B cell (primary cell): ENCODE data around the gene ADGRB2. TPM values are rescaled to one million over a fixed set of nuclear protein-coding genes. Genes with fewer than 3 reads are reported as not detected.
"Not testable (repeated sequence)": the region's sequence is repeated elsewhere in the genome, so short reads cannot be mapped to it uniquely, and the experiment has no call there.

Source experiments
- ATAC-seq: fragments of 200-7000 bp; cut with Tn5 transposase; one replicate; pipeline ENCODE4 v1.10.0; 2021; ENCODE audit warnings: low read depth, mild to moderate bottlenecking, moderate number of reproducible peaks, moderate library complexity
- CTCF ChIA-PET: fragments of 350-600 bp; sonication (Branson Sonifier 250); formaldehyde crosslinking; loops from one replicate; lab custom pipeline; 2021; ENCODE audit warnings: antibody characterized with exemption, inconsistent platforms; lab: Charles Lee
- POLR2A ChIA-PET: fragments of 350-600 bp; sonication (Branson Sonifier 250); formaldehyde crosslinking; loops from one replicate; lab custom pipeline; 2021; ENCODE audit warnings: antibody characterized with exemption; lab: Charles Lee
- DNase-seq: peaks from one replicate; pipeline ENCODE4 v3.0.0; 2013
- H2AFZ ChIP-seq: 2 replicates; pipeline ENCODE4 v1.6.1; 2012; ENCODE audit warnings: mild to moderate bottlenecking, low read depth, low read length; ENCODE audit not compliant: insufficient read depth, poor library complexity, severe bottlenecking
- H3K27ac ChIP-seq, 2 donors: 1 replicate in 1 of 2; 2 replicates in 1 of 2; pipeline ENCODE4 v1.5.1; 2012 to 2013; ENCODE audit warnings: low read length in 2 of 2, mild to moderate bottlenecking in 2 of 2, moderate library complexity in 1 of 2
- H3K27me3 ChIP-seq, 4 experiments: fragments of 200-600 bp in 1 of 4; sonication (generic) in 1 of 4; replicated peaks in 1 of 4; 1 replicate in 2 of 4; 2 replicates in 2 of 4; pipeline versions ENCODE4 v1.6.1 to v1.7.0; 2013 to 2016; ENCODE audit warnings: low read length in 3 of 4, mild to moderate bottlenecking in 2 of 4, mixed read lengths in 1 of 4, moderate library complexity in 1 of 4; ENCODE audit not compliant: insufficient read depth in 4 of 4, control insufficient read depth in 3 of 4; ENCODE audit errors: control extremely low read depth in 1 of 4
- H3K36me3 ChIP-seq, 2 experiments: replicated peaks in 1 of 2; 1 replicate in 1 of 2; 2 replicates in 1 of 2; pipeline versions ENCODE4 v1.6.1 to v1.7.1; 2013; ENCODE audit warnings: low read length in 1 of 2; ENCODE audit not compliant: insufficient read depth in 2 of 2, control insufficient read depth in 1 of 2; ENCODE audit errors: control extremely low read depth in 1 of 2, extremely low read depth in 1 of 2
- H3K4me1 ChIP-seq, 2 donors: fragments of 200-600 bp in 1 of 2; sonication (generic) in 1 of 2; 1 replicate in 1 of 2; 2 replicates in 1 of 2; pipeline versions ENCODE4 v1.5.1 to v1.6.1; 2013 to 2017; ENCODE audit warnings: low read length in 2 of 2; ENCODE audit not compliant: control insufficient read depth in 2 of 2, insufficient read depth in 2 of 2
- H3K4me2 ChIP-seq: replicated peaks from 2 replicates; pipeline ENCODE3; 2012; ENCODE audit warnings: mild to moderate bottlenecking, low read depth, low read length; ENCODE audit not compliant: poor library complexity, severe bottlenecking
- H3K4me3 ChIP-seq, 5 experiments: fragments of 200-600 bp in 1 of 5; sonication (generic) in 1 of 5; 1 replicate in 3 of 5; 2 replicates in 2 of 5; pipeline versions ENCODE4 v1.5.1 to v1.7.0; 2011 to 2016; ENCODE audit warnings: low read length in 4 of 5, mild to moderate bottlenecking in 4 of 5, low read depth in 2 of 5, control low read depth in 1 of 5, moderate library complexity in 1 of 5; ENCODE audit not compliant: insufficient read depth in 1 of 5; ENCODE audit errors: control extremely low read depth in 1 of 5, extremely low read depth in 1 of 5
- H3K79me2 ChIP-seq: fragments of 200-600 bp; sonication (generic); one replicate; pipeline ENCODE4 v1.6.0; 2016; ENCODE audit warnings: low read length; ENCODE audit not compliant: control insufficient read depth, insufficient read depth
- H3K9ac ChIP-seq: fragments of 200-600 bp; sonication (generic); 2 replicates; pipeline ENCODE4 v1.6.1; 2017; ENCODE audit warnings: mild to moderate bottlenecking, low read length, moderate library complexity
- H3K9me3 ChIP-seq, 3 donors: one replicate each; pipeline versions ENCODE4 v1.6.1 to v1.7.1; 2013; ENCODE audit warnings: low read length in 2 of 3; ENCODE audit not compliant: control insufficient read depth in 2 of 3, insufficient read depth in 1 of 3; ENCODE audit errors: control extremely low read depth in 1 of 3
- H4K20me1 ChIP-seq: 2 replicates; pipeline ENCODE4 v1.6.0; 2012; ENCODE audit warnings: mild to moderate bottlenecking, low read length; ENCODE audit not compliant: insufficient read depth, control insufficient read depth, poor library complexity, severe bottlenecking
- H3K27ac Mint-ChIP-seq: one replicate; pipeline ENCODE4 v1.8.0; 2021; ENCODE audit warnings: mixed read lengths
- H3K27me3 Mint-ChIP-seq: one replicate; pipeline ENCODE4 v1.8.0; 2021; ENCODE audit warnings: mixed read lengths
- H3K4me1 Mint-ChIP-seq: one replicate; pipeline ENCODE4 v1.8.0; 2021; ENCODE audit warnings: mixed read lengths
- H3K4me3 Mint-ChIP-seq: one replicate; pipeline ENCODE4 v1.8.0; 2021; ENCODE audit warnings: mixed read lengths
- H3K9me3 Mint-ChIP-seq: one replicate; pipeline ENCODE4 v1.8.0; 2022; ENCODE audit warnings: mixed read lengths; ENCODE audit not compliant: insufficient read depth
- EZH2 ChIP-seq: IDR thresholded peaks from 2 replicates; pipeline ENCODE4 v1.6.1; 2012; ENCODE audit warnings: borderline replicate concordance, low read depth, mild to moderate bottlenecking, moderate library complexity, low read length; ENCODE audit not compliant: insufficient read depth, poor library complexity, severe bottlenecking
- whole genome bisulfite sequencing: methylation state at CpG from one replicate; pipeline ENCODE4 v1.1.5; 2013; ENCODE audit warnings: missing lambda C conversion rate; ENCODE audit not compliant: insufficient coverage; 5-methylcytosine and 5-hydroxymethylcytosine counted together
- intact Hi-C: fragments of 100-400 bp; cut with micrococcal nuclease; formaldehyde crosslinking; loops from one replicate; pipeline ENCODE4 v1.10.0; 2022
- polyA plus RNA-seq: library from polyadenylated mRNA; depleted of rRNA; stranded (reverse); fragments of >200 nt; gene quantifications from 2 replicates; pipeline ENCODE4 v1.2.3, GENCODE V29; 2012
- total RNA-seq, 2 donors: library from RNA; stranded (reverse); fragments of 120-200 nt in 1 of 2; gene quantifications; 1 replicate in 1 of 2; 2 replicates in 1 of 2; pipeline versions ENCODE4 v1.2.3 to v1.2.4, GENCODE V29; 2013 to 2022
- TF ChIP-seq, protein P1 (sequence below): fragments of 200-600 bp; IDR thresholded peaks from one replicate; pipeline ENCODE4 v1.8.0; 2022; ENCODE audit warnings: antibody characterized with exemption, mild to moderate bottlenecking

ADGRB2 gene
- total and polyA plus RNA-seq, 2 donors (not counting 1 experiment from before 2014, with no cell fraction given), result 1.9 to 2.7 TPM

DNA sequence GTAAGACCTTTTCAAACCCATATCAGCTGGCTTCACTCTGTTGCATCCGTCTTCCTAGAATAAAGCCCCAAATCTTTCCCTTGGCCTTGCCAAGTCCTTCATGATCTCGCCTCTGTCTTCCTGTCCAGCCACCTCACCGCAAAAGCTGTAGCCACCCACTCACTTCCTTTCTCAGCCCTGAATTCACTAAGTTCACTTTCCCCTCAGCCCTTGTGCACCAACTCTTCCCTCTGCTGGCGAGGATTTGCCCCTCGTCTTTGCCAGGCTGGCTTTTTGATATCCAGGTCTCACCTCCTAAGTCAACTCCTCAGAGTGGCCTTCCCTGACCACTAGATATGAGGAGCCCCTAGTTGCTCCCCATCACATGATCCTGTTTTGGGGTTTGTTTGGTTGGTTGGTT, 56.4 kb downstream of the ADGRB2 start:
- H3K27me3 Mint-ChIP-seq, result peaks cover 52% of the 10 kb centered on the region
- no peak for TF ChIP-seq EZH2
- TF ChIP-seq, protein P1, sequence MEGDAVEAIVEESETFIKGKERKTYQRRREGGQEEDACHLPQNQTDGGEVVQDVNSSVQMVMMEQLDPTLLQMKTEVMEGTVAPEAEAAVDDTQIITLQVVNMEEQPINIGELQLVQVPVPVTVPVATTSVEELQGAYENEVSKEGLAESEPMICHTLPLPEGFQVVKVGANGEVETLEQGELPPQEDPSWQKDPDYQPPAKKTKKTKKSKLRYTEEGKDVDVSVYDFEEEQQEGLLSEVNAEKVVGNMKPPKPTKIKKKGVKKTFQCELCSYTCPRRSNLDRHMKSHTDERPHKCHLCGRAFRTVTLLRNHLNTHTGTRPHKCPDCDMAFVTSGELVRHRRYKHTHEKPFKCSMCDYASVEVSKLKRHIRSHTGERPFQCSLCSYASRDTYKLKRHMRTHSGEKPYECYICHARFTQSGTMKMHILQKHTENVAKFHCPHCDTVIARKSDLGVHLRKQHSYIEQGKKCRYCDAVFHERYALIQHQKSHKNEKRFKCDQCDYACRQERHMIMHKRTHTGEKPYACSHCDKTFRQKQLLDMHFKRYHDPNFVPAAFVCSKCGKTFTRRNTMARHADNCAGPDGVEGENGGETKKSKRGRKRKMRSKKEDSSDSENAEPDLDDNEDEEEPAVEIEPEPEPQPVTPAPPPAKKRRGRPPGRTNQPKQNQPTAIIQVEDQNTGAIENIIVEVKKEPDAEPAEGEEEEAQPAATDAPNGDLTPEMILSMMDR, result no peak
- Histone ChIP-seq H3K27me3 (peaks cover 0 to 51% (median 20%) of the 10 kb centered on the region in 4 experiments), H3K27ac (no peak overlapping the region), H3K9me3 (peaks cover 0 to 5% (median 0%) of the 10 kb centered on the region in 3 donors), H3K4me3 (no peak overlapping the region), H3K4me1 (peaks cover 17 to 33% of the 10 kb centered on the region in 2 donors), H2AFZ (no peak overlapping the region), H3K79me2 (no peaks in the 10 kb centered on the region), H3K36me3 (no peaks in the 10 kb centered on the region), H3K4me2 (peak overlapping the region; percentile 30), H4K20me1 (no peaks in the 10 kb centered on the region), H3K9ac (no peak overlapping the region)
- DNase-seq (no peak), ATAC-seq (no peak)
- no peaks in the 10 kb centered on the region for H3K9me3 Mint-ChIP-seq
- peaks cover 40% of the 10 kb centered on the region for H3K4me1 Mint-ChIP-seq
- 4% methylated on average over 4 of the region's 5 CpGs for WGBS
- ChIA-PET CTCF (interaction anchor here (1.1 to 1.5 kb wide), 2 partner anchors 8 to 44 kb away, joined by 4 to 6 read pairs; no protein-coding TSS in a partner anchor), POLR2A (no interaction called here)
- no peak overlapping the region for H3K27ac Mint-ChIP-seq
- peak overlapping the region; percentile 14 for H3K4me3 Mint-ChIP-seq
- intact Hi-C loops, result no loop called here

DNA sequence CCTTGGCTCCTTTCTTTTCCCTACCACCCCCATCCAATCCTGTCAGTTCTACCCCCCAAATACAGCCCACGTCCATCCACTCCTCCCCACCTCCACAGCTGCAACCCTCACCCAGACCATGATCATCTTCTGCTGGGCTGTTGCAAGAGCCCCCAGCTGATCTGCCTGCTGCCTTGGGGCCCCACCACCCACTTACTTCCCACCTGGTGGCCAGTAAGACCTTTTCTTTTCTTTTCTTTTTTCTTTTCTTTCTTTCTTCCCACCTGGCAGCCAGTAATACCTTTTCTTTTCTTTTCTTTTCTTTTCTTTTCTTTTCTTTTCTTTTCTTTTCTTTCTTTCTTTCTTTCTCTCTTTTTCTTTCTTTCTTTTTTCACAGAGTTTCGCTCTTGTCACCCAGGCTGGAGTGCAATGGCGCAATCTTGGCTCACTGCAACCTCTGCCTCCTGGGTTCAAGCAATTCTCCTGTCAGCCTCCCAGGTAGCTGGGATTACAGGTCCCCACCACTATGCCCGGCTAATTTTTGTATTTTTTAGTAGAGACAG, 57.0 kb downstream of the ADGRB2 start:
- Mint-ChIP-seq H3K4me1 (peaks cover 40% of the 10 kb centered on the region), H3K27me3 (peaks cover 47% of the 10 kb centered on the region)
- DNase-seq, intact Hi-C loops, H3K27ac Mint-ChIP-seq, H3K79me2 ChIP-seq, H3K36me3 ChIP-seq, H3K4me3 ChIP-seq, H2AFZ ChIP-seq, H3K9me3 ChIP-seq, H3K9me3 Mint-ChIP-seq, H3K4me3 Mint-ChIP-seq, H4K20me1 ChIP-seq, H3K27ac ChIP-seq, H3K9ac ChIP-seq, POLR2A ChIA-PET, ATAC-seq: not testable (repeated sequence)
- CTCF ChIA-PET, result interaction anchor here (1.1 to 1.5 kb wide), 2 partner anchors 9 to 44 kb away, joined by 4 to 6 read pairs; no protein-coding TSS in a partner anchor
- Histone ChIP-seq H3K27me3 (peaks cover 0 to 50% (median 20%) of the 10 kb centered on the region in 4 experiments), H3K4me2 (peak overlapping the region; percentile 27), H3K4me1 (peaks cover 17 to 33% of the 10 kb centered on the region in 2 donors)
- 75% methylated on average over 4 of the region's 4 CpGs for WGBS
